ENCODE measurements around the gene ASB2.

GRCh38 chr14:94011795-94012194 is 35.4 kb upstream of the ASB2 start:
- no peak for TF ChIP-seq ELF1 (IDR thresholded peaks at IDR 0.05; ENCODE audit: borderline replicate concordance, low read depth)
- TF ChIP-seq ZNF274 (IDR thresholded peaks at IDR 0.05; ENCODE audit: low read depth, low read length), result no peak
- no peak for TF ChIP-seq CTCF (IDR thresholded peaks at IDR 0.05 in 2 of 3, conservative IDR thresholded peaks at IDR 0.05 in 1 of 3; ENCODE audit: borderline replicate concordance in 1 of 3, insufficient read depth in 1 of 3, low read depth in 2 of 3, low read length in 2 of 3)
- no peak for TF ChIP-seq CBX3 (IDR thresholded peaks at IDR 0.05; ENCODE audit: low read depth)
- TF ChIP-seq SIN3A (IDR thresholded peaks at IDR 0.05; ENCODE audit: low read depth), result no peak
- TF ChIP-seq REST (IDR thresholded peaks at IDR 0.05; ENCODE audit: low read depth), result no peak
- TF ChIP-seq JUND (IDR thresholded peaks at IDR 0.05), result no peak
- no peak for TF ChIP-seq ATF3 (IDR thresholded peaks at IDR 0.05)
- no peak for TF ChIP-seq POLR2A (IDR thresholded peaks at IDR 0.05; ENCODE audit: borderline replicate concordance, extremely low read depth, insufficient read depth, insufficient read length)
- no peak for TF ChIP-seq EZH2phosphoT487 (IDR thresholded peaks at IDR 0.05; ENCODE audit: borderline replicate concordance)
- no peak for TF ChIP-seq EGR1 (IDR thresholded peaks at IDR 0.05; ENCODE audit: low read depth)
- no peak for TF ChIP-seq YY1 (IDR thresholded peaks at IDR 0.05; ENCODE audit: extremely low read depth, insufficient replicate concordance, low read depth, low read length)
- no peak for TF ChIP-seq ZFX (IDR thresholded peaks at IDR 0.05)
- TF ChIP-seq POLR2AphosphoS5 (IDR thresholded peaks at IDR 0.05; ENCODE audit: low read depth, low read length), result no peak

Data from HCT116 (cell line).